ENCODE measurements around the gene PNLIPRP1.

PNLIPRP1 gene

DNA sequence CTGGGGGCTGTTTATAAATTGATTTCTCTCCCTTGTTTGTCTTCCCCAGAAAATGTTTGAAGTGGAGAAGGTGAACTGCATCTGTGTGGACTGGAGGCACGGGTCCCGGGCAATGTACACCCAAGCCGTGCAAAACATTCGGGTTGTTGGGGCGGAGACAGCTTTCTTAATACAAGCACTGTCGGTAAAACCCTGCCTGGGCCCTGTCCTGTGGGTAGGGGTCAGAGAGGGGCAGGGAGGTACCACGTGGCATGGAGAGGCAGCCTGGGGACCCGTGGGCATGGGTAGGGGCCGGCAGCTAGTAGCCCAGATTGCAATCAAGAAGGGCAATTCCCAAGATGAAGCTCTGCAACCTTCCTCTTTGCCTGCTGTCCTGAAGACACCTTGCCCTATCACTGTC, 36.1 kb downstream of the PNLIPRP1 start:
- CTCF ChIA-PET: interaction anchor here (1.1 to 3.0 kb wide), 3 partner anchors 159 to 540 kb away, joined by 3 to 25 read pairs (median 3); no protein-coding TSS in a partner anchor
- TF ChIP-seq, protein P1, sequence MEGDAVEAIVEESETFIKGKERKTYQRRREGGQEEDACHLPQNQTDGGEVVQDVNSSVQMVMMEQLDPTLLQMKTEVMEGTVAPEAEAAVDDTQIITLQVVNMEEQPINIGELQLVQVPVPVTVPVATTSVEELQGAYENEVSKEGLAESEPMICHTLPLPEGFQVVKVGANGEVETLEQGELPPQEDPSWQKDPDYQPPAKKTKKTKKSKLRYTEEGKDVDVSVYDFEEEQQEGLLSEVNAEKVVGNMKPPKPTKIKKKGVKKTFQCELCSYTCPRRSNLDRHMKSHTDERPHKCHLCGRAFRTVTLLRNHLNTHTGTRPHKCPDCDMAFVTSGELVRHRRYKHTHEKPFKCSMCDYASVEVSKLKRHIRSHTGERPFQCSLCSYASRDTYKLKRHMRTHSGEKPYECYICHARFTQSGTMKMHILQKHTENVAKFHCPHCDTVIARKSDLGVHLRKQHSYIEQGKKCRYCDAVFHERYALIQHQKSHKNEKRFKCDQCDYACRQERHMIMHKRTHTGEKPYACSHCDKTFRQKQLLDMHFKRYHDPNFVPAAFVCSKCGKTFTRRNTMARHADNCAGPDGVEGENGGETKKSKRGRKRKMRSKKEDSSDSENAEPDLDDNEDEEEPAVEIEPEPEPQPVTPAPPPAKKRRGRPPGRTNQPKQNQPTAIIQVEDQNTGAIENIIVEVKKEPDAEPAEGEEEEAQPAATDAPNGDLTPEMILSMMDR (IDR thresholded peaks at IDR 0.05; ENCODE audit: insufficient read depth, low read length, missing control alignments): no peak
- no peak for DNase-seq (ENCODE audit: low read depth, low spot score)
- H3K4me3 ChIP-seq (ENCODE audit: low read depth, low read length): no peak overlapping the region
- POLR2A ChIA-PET: no interaction called here

DNA sequence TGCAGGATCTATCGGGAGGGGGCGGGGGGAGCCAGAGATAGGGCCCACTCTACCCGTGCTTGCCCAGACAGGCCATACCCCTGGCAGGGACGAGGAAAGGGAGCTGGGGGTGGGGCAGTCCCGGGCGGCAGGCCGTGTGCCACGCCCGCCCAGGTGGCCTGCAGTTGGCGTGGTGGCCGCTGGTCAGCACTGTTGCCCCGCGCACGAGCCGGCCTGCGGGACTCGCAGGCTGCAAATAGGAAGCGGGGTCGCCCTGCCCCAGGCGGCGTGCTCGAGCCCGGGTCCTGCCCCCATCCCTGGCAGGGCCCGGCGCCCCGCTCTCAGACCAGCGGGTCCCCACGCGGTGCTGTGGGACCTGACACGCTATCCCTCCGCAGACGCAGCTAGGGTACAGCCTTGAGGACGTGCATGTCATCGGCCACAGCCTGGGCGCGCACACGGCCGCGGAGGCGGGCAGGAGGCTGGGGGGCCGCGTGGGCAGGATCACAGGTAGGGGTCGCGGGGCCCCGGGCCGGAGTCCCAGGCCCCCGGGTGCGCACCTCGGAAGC, 36.7 kb downstream of the PNLIPRP1 start:
- ChIA-PET POLR2A (no interaction called here), CTCF (interaction anchor here (1.1 to 3.0 kb wide), 3 partner anchors 158 to 539 kb away, joined by 3 to 25 read pairs (median 3); no protein-coding TSS in a partner anchor)
- no peak for DNase-seq (ENCODE audit: low read depth, low spot score)
- no peak overlapping the region for H3K4me3 ChIP-seq (ENCODE audit: low read depth, low read length)
- TF ChIP-seq, protein P1 (IDR thresholded peaks at IDR 0.05; ENCODE audit: insufficient read depth, low read length, missing control alignments): peak; percentile 46

DNA sequence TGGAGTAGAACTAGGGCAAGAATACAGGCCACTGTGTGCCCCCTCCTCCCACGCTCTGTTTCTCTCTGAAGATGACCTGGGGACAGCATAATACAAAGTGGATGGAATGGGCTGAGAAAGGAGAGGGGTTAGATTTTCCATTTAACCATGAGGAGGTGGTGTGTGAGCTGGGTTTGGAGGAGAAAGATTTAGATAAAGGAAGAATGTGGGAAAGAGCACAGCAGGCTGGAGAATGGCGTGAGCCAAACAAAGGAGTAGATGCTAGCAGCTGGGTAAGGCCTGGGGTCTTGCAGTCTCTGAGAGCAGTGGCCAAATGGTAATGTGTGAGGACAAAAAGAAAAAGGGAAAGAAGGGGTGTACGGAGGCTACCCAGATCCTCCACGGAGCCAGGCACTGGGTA, 38.6 kb downstream of the PNLIPRP1 start:
- DNase-seq (ENCODE audit: low read depth, low spot score): no peak
- TF ChIP-seq, protein P1 (IDR thresholded peaks at IDR 0.05; ENCODE audit: insufficient read depth, low read length, missing control alignments): no peak
- ChIA-PET POLR2A (no interaction called here), CTCF (interaction anchor here (1.1 to 1.4 kb wide), 4 partner anchors 159 to 168 kb away, joined by 3 to 5 read pairs (median 4); no protein-coding TSS in a partner anchor)
- no peak overlapping the region for H3K4me3 ChIP-seq (ENCODE audit: low read depth, low read length)

DNA sequence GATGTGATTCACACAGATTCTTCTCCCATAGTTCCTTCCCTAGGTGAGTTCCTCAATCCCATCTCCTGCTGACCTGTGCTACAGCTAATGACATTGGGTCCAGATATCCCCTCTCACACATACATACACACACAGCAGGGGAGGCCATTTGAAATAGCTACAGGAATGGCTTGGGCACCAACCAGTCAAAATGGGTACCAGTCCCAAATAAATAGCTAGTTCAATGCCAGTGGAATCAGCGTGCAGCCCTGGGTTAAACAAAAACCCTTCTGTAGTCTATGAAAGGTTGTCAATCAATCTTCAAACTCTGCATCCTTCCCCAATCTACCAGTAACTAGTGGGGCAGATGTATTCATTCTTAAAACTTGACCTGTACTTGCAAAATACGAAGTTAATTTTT, 39.3 kb downstream of the PNLIPRP1 start:
- TF ChIP-seq, protein P1 (IDR thresholded peaks at IDR 0.05; ENCODE audit: insufficient read depth, low read length, missing control alignments): no peak
- ChIA-PET CTCF (interaction anchor here (1.1 to 1.4 kb wide), 2 partner anchors 158 to 167 kb away, joined by 4 read pairs; no protein-coding TSS in a partner anchor), POLR2A (no interaction called here)
- no peak overlapping the region for H3K4me3 ChIP-seq (ENCODE audit: low read depth, low read length)
- no peak for DNase-seq (ENCODE audit: low read depth, low spot score)

DNA sequence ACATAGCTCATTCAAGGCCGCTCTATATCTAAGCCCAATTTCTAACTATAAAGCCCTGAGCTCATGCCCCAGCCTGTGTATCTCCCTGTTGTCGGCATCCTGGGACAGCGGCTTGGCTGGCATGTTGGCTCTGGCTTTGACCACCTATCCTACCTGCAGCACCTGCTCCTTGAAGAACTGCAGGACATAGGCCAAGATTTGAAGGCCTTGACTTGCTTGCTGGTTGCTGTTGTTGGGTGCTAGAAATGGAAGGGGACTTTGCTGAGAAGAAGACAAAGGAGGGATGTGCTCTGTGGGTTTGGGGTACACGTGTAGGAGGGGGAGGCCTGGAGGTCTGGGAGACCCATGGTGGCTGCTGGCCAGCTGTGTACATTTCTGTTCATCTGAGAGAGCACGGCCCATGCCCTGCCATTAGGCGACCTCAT, 41.1 kb downstream of the PNLIPRP1 start:
- ChIA-PET CTCF (no interaction called here), POLR2A (no interaction called here)
- TF ChIP-seq, protein P1 (IDR thresholded peaks at IDR 0.05; ENCODE audit: insufficient read depth, low read length, missing control alignments): no peak
- no peak overlapping the region for H3K4me3 ChIP-seq (ENCODE audit: low read depth, low read length)
- no peak for DNase-seq (ENCODE audit: low read depth, low spot score)

DNA sequence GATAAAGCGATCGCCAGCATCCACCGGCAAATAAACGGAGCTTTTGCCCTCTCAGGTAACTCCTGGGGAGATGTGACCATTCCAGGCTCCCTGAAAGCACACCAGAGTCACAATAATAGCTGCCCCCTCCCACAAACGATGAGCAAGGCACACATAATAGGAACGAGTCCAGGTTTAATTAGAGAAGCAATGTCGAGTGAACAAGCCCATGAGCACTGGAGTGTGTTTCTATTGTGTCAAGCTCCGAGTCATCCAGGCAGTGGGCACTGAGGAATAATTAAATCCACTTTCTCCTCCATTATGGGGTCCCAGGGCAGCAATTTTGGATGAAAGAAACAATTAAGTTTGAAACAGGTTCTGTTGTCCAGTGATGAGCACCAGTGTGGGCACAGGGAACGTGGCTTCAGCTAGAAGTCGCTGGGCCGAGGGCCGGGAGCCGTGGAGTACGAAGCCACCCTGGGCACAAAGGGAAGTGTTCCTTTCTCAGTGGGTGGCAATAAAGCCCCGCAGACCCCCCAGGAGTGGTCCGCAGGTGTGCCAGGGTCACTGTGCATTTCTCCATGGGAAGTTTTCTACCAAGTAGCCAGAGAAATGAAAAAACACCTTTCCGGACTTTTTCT, 41.9 kb downstream of the PNLIPRP1 start:
- H3K4me3 ChIP-seq (ENCODE audit: low read depth, low read length): no peak overlapping the region
- DNase-seq (ENCODE audit: low read depth, low spot score): no peak
- CTCF ChIA-PET: no interaction called here
- TF ChIP-seq, protein P1 (IDR thresholded peaks at IDR 0.05; ENCODE audit: insufficient read depth, low read length, missing control alignments): no peak
- POLR2A ChIA-PET: no interaction called here

Measured in AG04449 (cell line).